Measurements from ENCODE around the gene NKX2-4.

DNA sequence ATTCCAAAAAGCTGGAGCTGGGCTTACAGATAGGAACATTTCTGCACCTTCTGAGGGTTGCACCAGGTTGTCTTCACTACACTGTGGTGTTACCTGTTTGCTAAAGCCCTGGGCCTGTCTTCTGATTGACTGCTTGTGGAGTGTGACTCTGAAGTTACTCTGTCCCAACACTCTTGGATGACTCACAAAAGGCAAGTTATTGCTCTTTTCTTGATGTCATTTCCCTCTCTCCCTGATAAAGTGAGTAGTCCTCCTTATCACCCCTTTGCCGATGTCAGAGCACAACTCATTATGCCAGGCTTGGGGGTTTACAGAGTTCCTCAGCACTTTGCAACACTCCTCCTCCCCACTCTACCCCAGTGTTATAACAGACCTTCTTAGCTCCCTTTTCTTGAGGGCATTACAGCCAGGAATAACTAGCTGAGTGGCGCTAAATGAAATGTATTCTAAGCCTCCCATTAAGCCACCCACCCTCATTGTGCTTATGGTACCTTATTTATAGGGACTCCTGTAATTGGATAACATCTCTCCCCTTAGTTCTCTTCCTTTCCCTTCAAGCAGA is 36.1 kb upstream of the NKX2-4 start:
- TF ChIP-seq FOXK2 (IDR thresholded peaks at IDR 0.05) (no peak), HDGF (IDR thresholded peaks at IDR 0.05; ENCODE audit: borderline replicate concordance) (no peak), TARDBP (IDR thresholded peaks at IDR 0.05) (no peak), L3MBTL2 (conservative IDR thresholded peaks at IDR 0.05) (no peak)
